Breast epithelium (tissue), 3 donors: ENCODE results near the gene C8G.

Experiments used
- CTCF ChIP-seq, 3 donors: fragments of 450-650 bp; IDR thresholded peaks; one replicate each; pipeline ENCODE4 v1.5.1; 2016 to 2017; ENCODE audit warnings: antibody characterized with exemption in 3 of 3, mild to moderate bottlenecking in 3 of 3, moderate library complexity in 3 of 3
- POLR2A ChIP-seq: fragments of 450-650 bp; IDR thresholded peaks from one replicate; pipeline ENCODE4 v1.6.1; 2016; ENCODE audit warnings: antibody characterized with exemption, mild to moderate bottlenecking, moderate library complexity
- POLR2AphosphoS5 ChIP-seq, 3 donors: sonication (generic); formaldehyde crosslinking; IDR thresholded peaks; one replicate each; pipeline ENCODE4 v1.6.1; 2017; ENCODE audit warnings: antibody characterized with exemption in 3 of 3

- no peak for TF ChIP-seq CTCF (IDR thresholded peaks at IDR 0.05)
- no peak for TF ChIP-seq POLR2A
- no peak for TF ChIP-seq POLR2AphosphoS5 (IDR thresholded peaks at IDR 0.05)
Measured at GRCh38 chr9:136942112-136942880, 2.7 kb upstream of the C8G start.
